HL-60 (cell line): ENCODE measurements around the gene OR9Q1.

ENCODE experiments used
- DNase-seq, 2 experiments: peaks; one replicate each; pipeline ENCODE4 v3.0.0-alpha.2; 2010 to 2020; ENCODE audit warnings: low read depth in 1 of 2, low spot score in 1 of 2
- H3K27ac ChIP-seq: fragments of 250-450 bp; sonication (Bioruptor Pico); replicated peaks from 2 replicates; pipeline ENCODE4 v1.5.1; 2020; ENCODE audit warnings: mild to moderate bottlenecking, moderate library complexity
- H3K27me3 ChIP-seq: fragments of 250-450 bp; sonication (Bioruptor Pico); 2 replicates; pipeline ENCODE4 v1.5.1; 2021; ENCODE audit warnings: mild to moderate bottlenecking, moderate library complexity; ENCODE audit not compliant: insufficient read depth, poor library complexity, severe bottlenecking
- H3K4me3 ChIP-seq: replicated peaks from 2 replicates; pipeline ENCODE4 v1.5.1; 2011; ENCODE audit warnings: mild to moderate bottlenecking, control low read depth, low read length; ENCODE audit not compliant: insufficient read depth
- CTCF ChIP-seq: IDR thresholded peaks from one replicate; pipeline ENCODE4 v1.5.1; 2011; ENCODE audit warnings: low read length, control low read depth, inconsistent platforms; ENCODE audit not compliant: insufficient read depth
- GABPA ChIP-seq: IDR thresholded peaks from 2 replicates; pipeline ENCODE4 v1.6.1; 2012; ENCODE audit warnings: low read depth
- POLR2AphosphoS5 ChIP-seq: IDR thresholded peaks from 2 replicates; pipeline ENCODE4 v1.6.1; 2012; ENCODE audit warnings: low read depth
- SPI1 ChIP-seq: IDR thresholded peaks from 2 replicates; pipeline ENCODE4 v1.6.1; 2012; ENCODE audit warnings: low read depth, mild to moderate bottlenecking, borderline replicate concordance
- TF ChIP-seq, protein P1 (sequence below): IDR thresholded peaks from 2 replicates; pipeline ENCODE4 v1.6.1; 2012; ENCODE audit warnings: low read depth; ENCODE audit not compliant: insufficient replicate concordance

The OR9Q1 gene

DNA sequence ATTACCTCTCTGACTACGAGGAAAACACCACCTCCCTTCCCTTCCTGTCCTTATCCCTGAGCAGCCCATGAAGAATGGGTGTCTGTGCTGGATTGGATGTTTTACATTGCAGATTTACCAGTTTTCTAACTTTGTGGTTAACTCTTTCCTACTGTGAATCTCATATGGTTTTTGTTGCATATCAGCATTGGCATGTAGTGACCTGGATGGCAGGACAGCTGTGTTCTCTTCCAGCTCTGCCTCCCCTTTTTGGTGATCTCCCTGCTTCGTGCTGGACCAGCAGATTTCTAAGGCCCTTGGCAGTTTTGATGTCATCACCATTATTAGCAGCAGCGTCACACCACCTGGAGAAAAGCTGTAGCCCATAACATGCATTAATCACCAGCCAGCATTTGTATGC is 33.8 kb downstream of the OR9Q1 start:
- H3K27me3 ChIP-seq: no peaks in the 10 kb centered on the region
- H3K27ac ChIP-seq: no peak overlapping the region
- DNase-seq: no peak
- no peak overlapping the region for H3K4me3 ChIP-seq
- TF ChIP-seq CTCF (no peak), SPI1 (no peak), POLR2AphosphoS5 (no peak), GABPA (no peak)
- TF ChIP-seq, protein P1, sequence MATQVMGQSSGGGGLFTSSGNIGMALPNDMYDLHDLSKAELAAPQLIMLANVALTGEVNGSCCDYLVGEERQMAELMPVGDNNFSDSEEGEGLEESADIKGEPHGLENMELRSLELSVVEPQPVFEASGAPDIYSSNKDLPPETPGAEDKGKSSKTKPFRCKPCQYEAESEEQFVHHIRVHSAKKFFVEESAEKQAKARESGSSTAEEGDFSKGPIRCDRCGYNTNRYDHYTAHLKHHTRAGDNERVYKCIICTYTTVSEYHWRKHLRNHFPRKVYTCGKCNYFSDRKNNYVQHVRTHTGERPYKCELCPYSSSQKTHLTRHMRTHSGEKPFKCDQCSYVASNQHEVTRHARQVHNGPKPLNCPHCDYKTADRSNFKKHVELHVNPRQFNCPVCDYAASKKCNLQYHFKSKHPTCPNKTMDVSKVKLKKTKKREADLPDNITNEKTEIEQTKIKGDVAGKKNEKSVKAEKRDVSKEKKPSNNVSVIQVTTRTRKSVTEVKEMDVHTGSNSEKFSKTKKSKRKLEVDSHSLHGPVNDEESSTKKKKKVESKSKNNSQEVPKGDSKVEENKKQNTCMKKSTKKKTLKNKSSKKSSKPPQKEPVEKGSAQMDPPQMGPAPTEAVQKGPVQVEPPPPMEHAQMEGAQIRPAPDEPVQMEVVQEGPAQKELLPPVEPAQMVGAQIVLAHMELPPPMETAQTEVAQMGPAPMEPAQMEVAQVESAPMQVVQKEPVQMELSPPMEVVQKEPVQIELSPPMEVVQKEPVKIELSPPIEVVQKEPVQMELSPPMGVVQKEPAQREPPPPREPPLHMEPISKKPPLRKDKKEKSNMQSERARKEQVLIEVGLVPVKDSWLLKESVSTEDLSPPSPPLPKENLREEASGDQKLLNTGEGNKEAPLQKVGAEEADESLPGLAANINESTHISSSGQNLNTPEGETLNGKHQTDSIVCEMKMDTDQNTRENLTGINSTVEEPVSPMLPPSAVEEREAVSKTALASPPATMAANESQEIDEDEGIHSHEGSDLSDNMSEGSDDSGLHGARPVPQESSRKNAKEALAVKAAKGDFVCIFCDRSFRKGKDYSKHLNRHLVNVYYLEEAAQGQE: no peak

DNA sequence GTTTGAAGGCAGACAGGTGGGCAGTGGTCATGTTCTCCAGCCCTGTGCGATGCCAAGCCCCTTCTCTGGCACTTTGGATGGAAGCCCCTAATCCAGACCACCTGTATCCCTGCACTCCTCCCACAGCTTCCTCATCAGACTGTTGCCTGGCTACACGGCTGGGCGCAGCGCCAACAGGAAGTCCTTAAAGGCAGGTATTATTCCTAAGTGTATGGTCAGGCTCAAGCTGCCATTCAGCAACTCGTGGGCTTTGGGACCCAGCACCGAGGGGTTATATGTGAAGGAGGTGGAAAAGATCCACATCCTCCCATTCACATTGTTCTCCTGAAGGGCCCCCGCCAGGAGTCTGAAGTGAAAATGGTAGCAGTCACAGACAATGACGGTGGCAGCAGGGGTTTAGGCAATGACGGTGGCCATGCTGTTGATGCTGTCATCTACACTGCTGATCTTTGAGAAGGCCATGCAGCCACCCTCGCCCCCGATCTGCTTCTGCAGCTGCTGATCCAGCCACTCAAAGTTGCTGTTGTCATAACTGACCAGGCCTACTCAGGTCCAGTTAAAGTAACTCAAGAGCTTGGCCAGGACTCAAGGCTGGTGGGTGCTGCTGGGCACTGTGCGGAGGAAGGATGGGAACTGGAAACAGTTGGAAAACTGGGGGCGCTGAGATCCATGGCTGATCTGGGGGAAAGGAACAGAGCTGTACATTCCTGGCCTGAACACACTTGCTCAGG is 34.8 kb downstream of the OR9Q1 start:
- Histone ChIP-seq H3K27ac (no peak overlapping the region), H3K27me3 (no peaks in the 10 kb centered on the region), H3K4me3 (no peak overlapping the region)
- no peak for DNase-seq
- no peak for TF ChIP-seq CTCF
- no peak for TF ChIP-seq SPI1
- TF ChIP-seq, protein P1: no peak
- no peak for TF ChIP-seq GABPA
- TF ChIP-seq POLR2AphosphoS5: no peak

GRCh38 chr11:58059007-58059350 is 35.3 kb downstream of the OR9Q1 start:
- DNase-seq: no peak
- Histone ChIP-seq H3K4me3 (no peak overlapping the region), H3K27ac (no peak overlapping the region), H3K27me3 (no peaks in the 10 kb centered on the region)
- no peak for TF ChIP-seq GABPA
- TF ChIP-seq SPI1: no peak
- no peak for TF ChIP-seq POLR2AphosphoS5
- TF ChIP-seq CTCF: no peak
- TF ChIP-seq, protein P1: no peak
